ENCODE measurements around the gene SLC26A8.

GRCh38 chr6:36065916-36066315, 41.5 kb upstream of the SLC26A8 start:
- TF ChIP-seq CTCF (IDR thresholded peaks at IDR 0.05): no peak
- TF ChIP-seq POLR2A (IDR thresholded peaks at IDR 0.05): no peak

Data from breast epithelium (tissue), 3 donors.